Osteocyte (in vitro differentiated cells): Measurements from ENCODE around the gene ARHGAP5. TPM values are rescaled to one million over a fixed set of nuclear protein-coding genes. Genes with fewer than 3 reads are reported as not detected.

Experiments used
- DNase-seq: peaks from one replicate; pipeline ENCODE4 v3.0.0; 2021; ENCODE audit warnings: mixed read lengths; ENCODE audit not compliant: unreplicated experiment; ENCODE audit errors: extremely low spot score
- H3K27ac Mint-ChIP-seq: one replicate; pipeline ENCODE4 v1.8.0; 2021; ENCODE audit warnings: mild to moderate bottlenecking, mixed read lengths; ENCODE audit not compliant: unreplicated experiment
- H3K27me3 Mint-ChIP-seq: one replicate; pipeline ENCODE4 v1.8.0; 2021; ENCODE audit warnings: mixed read lengths; ENCODE audit not compliant: unreplicated experiment
- H3K36me3 Mint-ChIP-seq: one replicate; pipeline ENCODE4 v1.8.0; 2021; ENCODE audit warnings: mixed read lengths; ENCODE audit not compliant: unreplicated experiment
- H3K4me1 Mint-ChIP-seq: one replicate; pipeline ENCODE4 v1.8.0; 2021; ENCODE audit warnings: mixed read lengths; ENCODE audit not compliant: unreplicated experiment
- H3K4me3 Mint-ChIP-seq: one replicate; pipeline ENCODE4 v1.8.0; 2021; ENCODE audit warnings: mild to moderate bottlenecking, moderate library complexity, mixed read lengths; ENCODE audit not compliant: unreplicated experiment
- H3K9me3 Mint-ChIP-seq: one replicate; pipeline ENCODE4 v1.8.0; 2021; ENCODE audit warnings: mixed read lengths; ENCODE audit not compliant: unreplicated experiment
- total RNA-seq: library from RNA; stranded (reverse); gene quantifications from 2 replicates; pipeline ENCODE4 v1.2.1, GENCODE V29; 2021
- TF ChIP-seq, protein P1 (sequence below): fragments of 200-600 bp; sonication (generic); IDR thresholded peaks from 2 replicates; pipeline ENCODE4 v1.5.0; 2021; ENCODE audit warnings: antibody characterized with exemption, mild to moderate bottlenecking, moderate library complexity

ARHGAP5 gene
- total RNA-seq, 1 donor from 2014 or later, result 87.1 TPM

DNA sequence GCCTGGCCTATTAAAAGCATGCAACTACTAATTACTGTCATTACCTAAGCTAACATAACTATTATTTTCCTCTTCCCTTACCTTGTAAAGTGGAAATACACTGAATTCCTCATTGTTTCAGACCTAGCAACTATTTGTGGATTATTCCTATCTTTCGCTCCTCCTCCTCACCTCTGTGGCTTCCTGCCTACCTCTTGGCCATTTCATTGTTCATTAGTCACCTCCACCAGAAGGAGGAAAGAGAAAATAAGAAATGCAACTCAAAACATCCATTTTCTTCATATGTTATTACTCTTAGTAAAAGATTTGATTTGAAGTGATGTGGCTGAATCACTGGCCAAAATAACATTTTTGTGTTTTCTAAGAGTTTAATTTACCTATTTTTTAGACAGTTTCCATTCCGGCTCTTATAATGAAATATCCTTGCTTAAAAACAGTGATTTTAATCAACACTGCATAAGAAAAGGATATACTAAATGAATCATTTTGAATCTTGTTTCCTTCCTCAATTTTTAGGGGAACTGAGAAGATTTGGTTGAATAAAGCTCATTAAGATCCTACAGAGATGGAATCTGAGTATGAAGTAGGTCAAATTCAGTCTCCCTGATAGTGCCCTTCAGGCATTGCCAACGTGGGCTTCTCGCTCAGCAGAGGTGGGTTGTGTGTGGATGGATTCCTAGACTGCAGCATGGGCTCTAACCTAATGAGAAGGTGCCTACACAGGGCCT is 27.6 kb upstream of the ARHGAP5 start:
- Mint-ChIP-seq H3K4me1 (no peaks in the 10 kb centered on the region), H3K27ac (no peak overlapping the region), H3K36me3 (no peaks in the 10 kb centered on the region), H3K9me3 (no peaks in the 10 kb centered on the region), H3K27me3 (peaks cover under 1% of the 10 kb centered on the region), H3K4me3 (no peak overlapping the region)
- TF ChIP-seq, protein P1, sequence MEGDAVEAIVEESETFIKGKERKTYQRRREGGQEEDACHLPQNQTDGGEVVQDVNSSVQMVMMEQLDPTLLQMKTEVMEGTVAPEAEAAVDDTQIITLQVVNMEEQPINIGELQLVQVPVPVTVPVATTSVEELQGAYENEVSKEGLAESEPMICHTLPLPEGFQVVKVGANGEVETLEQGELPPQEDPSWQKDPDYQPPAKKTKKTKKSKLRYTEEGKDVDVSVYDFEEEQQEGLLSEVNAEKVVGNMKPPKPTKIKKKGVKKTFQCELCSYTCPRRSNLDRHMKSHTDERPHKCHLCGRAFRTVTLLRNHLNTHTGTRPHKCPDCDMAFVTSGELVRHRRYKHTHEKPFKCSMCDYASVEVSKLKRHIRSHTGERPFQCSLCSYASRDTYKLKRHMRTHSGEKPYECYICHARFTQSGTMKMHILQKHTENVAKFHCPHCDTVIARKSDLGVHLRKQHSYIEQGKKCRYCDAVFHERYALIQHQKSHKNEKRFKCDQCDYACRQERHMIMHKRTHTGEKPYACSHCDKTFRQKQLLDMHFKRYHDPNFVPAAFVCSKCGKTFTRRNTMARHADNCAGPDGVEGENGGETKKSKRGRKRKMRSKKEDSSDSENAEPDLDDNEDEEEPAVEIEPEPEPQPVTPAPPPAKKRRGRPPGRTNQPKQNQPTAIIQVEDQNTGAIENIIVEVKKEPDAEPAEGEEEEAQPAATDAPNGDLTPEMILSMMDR, result no peak
- DNase-seq, result no peak

DNA sequence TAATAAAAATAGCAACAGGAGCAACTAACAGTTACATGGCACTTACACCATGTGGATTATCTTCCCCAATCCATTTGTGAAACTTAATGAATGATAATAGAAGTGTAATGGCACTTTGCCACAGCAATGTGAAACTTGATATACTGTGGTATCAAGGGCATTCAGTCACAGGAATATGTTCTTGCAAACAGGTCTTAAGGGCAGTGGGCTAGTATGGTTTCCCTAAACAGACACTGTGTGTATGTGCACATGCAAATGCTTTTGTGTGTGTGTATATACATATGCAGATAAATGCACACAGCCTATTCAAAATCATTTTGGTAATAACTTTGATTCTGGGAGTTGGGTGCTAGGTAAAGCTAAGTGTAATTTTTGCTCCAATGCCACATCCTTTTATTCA is 26.2 kb upstream of the ARHGAP5 start:
- TF ChIP-seq, protein P1, result no peak
- no peak for DNase-seq
- Mint-ChIP-seq H3K27ac (no peak overlapping the region), H3K9me3 (no peaks in the 10 kb centered on the region), H3K4me3 (no peak overlapping the region), H3K27me3 (no peaks in the 10 kb centered on the region), H3K4me1 (no peaks in the 10 kb centered on the region), H3K36me3 (no peaks in the 10 kb centered on the region)

DNA sequence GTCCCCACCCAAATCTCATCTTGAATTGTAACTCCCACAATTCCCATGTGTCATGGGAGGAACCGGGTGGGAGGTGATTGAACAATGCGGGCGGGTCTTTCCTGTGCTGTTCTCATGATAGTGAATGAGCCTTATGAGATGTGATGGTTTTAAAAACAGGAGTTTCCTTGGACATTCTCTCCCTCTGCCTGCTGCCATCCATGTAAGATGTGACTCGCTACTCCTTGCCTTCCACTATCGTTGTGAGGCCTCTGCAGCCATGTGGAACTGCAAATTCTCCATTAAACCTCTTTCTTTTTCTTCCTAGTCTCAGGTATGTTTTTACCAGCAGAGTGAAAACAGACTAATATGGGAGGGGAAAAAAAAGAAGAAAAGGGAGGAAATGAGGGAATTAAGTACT is 22.6 kb upstream of the ARHGAP5 start:
- Mint-ChIP-seq H3K9me3 (no peaks in the 10 kb centered on the region), H3K27ac (no peak overlapping the region), H3K36me3 (no peaks in the 10 kb centered on the region), H3K27me3 (no peaks in the 10 kb centered on the region), H3K4me3 (no peak overlapping the region), H3K4me1 (no peaks in the 10 kb centered on the region)
- no peak for DNase-seq
- TF ChIP-seq, protein P1, result no peak

DNA sequence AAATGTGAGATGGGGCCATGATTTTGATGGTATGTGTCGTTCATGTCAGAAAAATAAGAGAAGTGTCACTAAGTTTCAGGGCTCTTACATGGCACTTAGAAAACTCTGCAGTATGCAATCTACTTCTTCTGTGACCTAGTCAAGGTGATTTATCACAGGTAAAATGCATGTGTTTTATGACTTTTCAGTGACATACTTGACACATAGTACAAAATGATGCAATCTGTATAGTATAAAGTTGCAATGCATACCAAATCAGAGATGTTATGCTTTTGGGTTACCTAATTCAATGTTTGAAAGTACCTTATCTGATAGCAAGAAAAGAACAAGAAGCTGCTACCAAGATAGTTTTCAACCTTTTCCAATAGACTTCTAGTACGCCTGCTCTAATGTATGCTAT is 21.9 kb upstream of the ARHGAP5 start:
- TF ChIP-seq, protein P1, result no peak
- H3K27me3 Mint-ChIP-seq, result no peaks in the 10 kb centered on the region
- no peaks in the 10 kb centered on the region for H3K36me3 Mint-ChIP-seq
- no peak overlapping the region for H3K27ac Mint-ChIP-seq
- no peaks in the 10 kb centered on the region for H3K4me1 Mint-ChIP-seq
- no peak for DNase-seq
- H3K4me3 Mint-ChIP-seq, result no peak overlapping the region
- no peaks in the 10 kb centered on the region for H3K9me3 Mint-ChIP-seq

DNA sequence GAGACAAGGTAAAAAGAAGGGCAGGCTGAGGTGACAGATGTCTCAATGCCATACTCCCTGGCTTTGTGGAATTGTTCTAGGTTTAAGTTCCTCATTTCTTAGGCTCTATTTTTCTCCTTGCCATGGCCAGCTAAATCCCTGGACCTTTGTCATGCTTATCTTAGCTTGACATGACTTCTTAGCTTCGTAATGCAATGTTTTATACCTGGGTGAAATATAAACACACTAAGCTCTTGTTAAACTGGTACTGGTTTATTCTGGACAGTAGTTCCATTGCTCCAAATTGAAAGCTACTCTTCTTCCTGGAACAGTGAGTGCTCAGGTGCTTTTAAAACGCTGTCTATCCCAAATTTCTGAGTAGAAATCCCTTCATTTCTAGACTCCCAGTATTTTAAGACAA is 17.4 kb upstream of the ARHGAP5 start:
- peaks cover 3% of the 10 kb centered on the region for H3K4me1 Mint-ChIP-seq
- H3K9me3 Mint-ChIP-seq, result no peaks in the 10 kb centered on the region
- no peaks in the 10 kb centered on the region for H3K36me3 Mint-ChIP-seq

More for the DNA sequence above, 17.4 kb upstream of the ARHGAP5 start:
- H3K27ac Mint-ChIP-seq, result no peak overlapping the region
- no peak overlapping the region for H3K4me3 Mint-ChIP-seq
- H3K27me3 Mint-ChIP-seq, result no peaks in the 10 kb centered on the region
- TF ChIP-seq, protein P1, result no peak
- DNase-seq, result no peak
